Activated CD4-positive, alpha-beta T cell treated with anti-CD3 and anti-CD28 coated beads, Interleukin-2, amount 50 U/mL, for 4 hours (primary cell): Measurements from ENCODE around the gene LIN52.

Experiments used
- DNase-seq, 2 experiments: peaks; one replicate each; pipeline ENCODE4 v3.0.0-alpha.2; 2020

The LIN52 gene

GRCh38 chr14:74239848-74240793 is 155.4 kb downstream of the LIN52 start:
- no peak for DNase-seq

GRCh38 chr14:74240794-74241651 is 156.3 kb downstream of the LIN52 start:
- DNase-seq, result no peak

GRCh38 chr14:74241652-74242017 is 156.9 kb downstream of the LIN52 start:
- no peak for DNase-seq

GRCh38 chr14:74242021-74242779 is 157.4 kb downstream of the LIN52 start:
- DNase-seq, result no peak

GRCh38 chr14:74242780-74243042 is 158.0 kb downstream of the LIN52 start:
- DNase-seq, result no peak

- DNase-seq, result no peak
Observed at GRCh38 chr14:74243051-74243450, 158.3 kb downstream of the LIN52 start.

GRCh38 chr14:74244115-74244514 is 159.4 kb downstream of the LIN52 start:
- DNase-seq, result no peak

GRCh38 chr14:74245292-74245691 is 160.5 kb downstream of the LIN52 start:
- no peak for DNase-seq

- no peak for DNase-seq
Observed at GRCh38 chr14:74246542-74246941, 161.8 kb downstream of the LIN52 start.

- no peak for DNase-seq
Observed at GRCh38 chr14:74248017-74248416, 163.3 kb downstream of the LIN52 start.

GRCh38 chr14:74249433-74250375 is 164.9 kb downstream of the LIN52 start:
- DNase-seq, result no peak
